ENCODE data around the gene RPS6KC1.

- TF ChIP-seq EZH2 (IDR thresholded peaks at IDR 0.05), result no peak
- TF ChIP-seq POLR2AphosphoS5 (IDR thresholded peaks at IDR 0.05; ENCODE audit: borderline replicate concordance, low read depth, low read length), result no peak
Measured at GRCh38 chr1:213135572-213135971, 84.5 kb downstream of the RPS6KC1 start.

Measured in SK-N-MC (cell line).